Measurements from ENCODE around the gene SORBS1.

Gene SORBS1

DNA sequence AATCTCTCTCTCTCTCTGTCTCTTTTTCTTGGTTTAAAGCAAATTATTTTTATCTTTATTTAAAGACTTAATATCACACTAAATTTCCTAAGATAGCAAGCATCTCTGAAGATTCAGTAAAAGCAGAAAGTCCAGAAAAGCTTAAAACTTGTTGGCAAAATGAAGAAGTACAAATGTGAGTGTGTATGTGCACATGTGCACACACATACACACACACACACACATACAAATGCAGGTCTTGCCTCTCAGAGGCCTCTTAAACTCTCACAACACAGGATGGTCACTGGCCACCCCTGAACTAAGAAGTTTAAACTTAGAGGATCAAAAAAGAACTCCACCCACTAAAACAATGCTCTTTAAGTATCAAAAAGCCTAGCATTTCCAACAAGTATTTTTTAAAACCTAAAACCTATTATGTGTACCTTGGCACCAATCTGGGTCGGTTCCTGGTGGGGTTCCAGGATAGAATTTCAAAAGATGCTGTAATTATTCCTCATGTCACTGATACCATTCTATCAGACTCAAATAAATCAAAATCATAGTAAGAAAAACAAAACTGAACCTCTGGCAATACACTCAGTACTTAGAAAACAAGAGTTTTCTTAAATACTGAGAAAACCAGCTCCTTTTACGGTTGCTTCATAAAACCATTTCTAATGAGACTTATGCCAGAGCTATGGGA is 55.0 kb downstream of the SORBS1 start:
- TF ChIP-seq POLR2A (IDR thresholded peaks at IDR 0.05; ENCODE audit: low read length) (no peak), GATA1 (IDR thresholded peaks at IDR 0.05; ENCODE audit: low read depth, low read length) (no peak)
- DNase-seq = no peak

DNA sequence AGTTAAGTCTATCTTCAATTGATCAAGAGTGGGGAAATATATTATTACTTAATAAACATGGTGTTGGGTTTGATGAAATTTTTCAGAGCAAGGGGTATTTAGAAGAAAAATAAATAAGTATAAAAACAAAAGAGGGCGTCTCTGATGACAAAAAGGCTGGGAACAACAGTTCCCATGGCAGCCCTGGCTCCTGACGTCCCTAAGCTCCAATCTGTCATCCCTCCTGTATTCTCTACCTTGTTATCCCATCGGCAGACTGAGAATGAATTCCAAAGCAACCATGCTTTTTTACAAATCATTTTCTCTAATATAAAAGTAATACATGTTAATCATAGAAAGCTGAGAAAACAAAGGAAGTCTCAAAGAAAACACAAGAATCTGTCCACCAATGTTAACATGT is 55.5 kb downstream of the SORBS1 start:
- TF ChIP-seq GATA1 (IDR thresholded peaks at IDR 0.05; ENCODE audit: low read depth, low read length) (no peak), POLR2A (IDR thresholded peaks at IDR 0.05; ENCODE audit: low read length) (no peak)
- DNase-seq = no peak

DNA sequence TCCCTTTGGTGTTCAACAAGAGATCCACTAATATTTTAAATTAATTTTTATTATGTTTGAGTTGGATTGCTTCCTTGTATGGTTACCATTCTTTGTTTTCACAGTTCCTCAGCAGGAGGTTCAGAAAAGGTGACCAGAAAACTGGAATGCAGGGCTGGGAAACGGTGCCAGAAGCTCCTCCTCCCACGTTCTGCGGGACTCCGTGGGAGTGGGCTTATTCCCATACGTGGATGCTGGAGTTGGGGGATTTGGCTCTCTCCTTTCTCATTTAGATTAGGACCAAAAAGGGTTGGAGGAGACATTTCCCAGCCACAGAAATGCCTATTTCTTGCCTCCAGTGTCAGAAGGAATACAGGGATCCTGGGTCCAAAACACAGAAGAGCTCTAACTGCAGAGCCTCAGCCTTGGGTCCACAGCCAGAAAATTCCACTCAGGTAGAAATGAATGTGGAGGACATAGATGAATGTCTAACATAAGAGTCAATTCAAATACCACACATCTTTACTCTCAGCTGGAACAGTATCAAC is 56.0 kb downstream of the SORBS1 start:
- DNase-seq = no peak
- TF ChIP-seq GATA1 (IDR thresholded peaks at IDR 0.05; ENCODE audit: low read depth, low read length) (no peak), POLR2A (IDR thresholded peaks at IDR 0.05; ENCODE audit: low read length) (no peak)

DNA sequence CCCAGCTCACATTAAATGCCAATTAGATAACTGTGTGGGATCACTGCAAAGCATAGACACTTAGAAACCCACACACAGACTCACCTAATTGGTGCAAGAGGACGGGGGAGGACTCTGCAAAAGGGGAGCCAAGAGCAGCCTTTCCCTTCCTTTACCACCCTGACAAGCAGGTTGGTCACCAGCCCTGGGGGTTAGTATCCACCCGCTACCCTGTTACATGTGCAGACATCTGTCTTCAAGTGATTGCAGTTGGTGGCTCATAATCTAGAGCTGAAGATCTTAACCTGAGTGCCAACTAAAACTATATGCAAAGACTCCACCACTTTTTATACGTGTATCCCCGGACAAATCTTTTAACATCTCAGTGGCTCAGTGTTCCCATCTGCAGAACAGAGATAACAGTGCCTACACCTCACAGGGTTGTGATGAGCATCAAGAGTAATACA is 56.9 kb downstream of the SORBS1 start:
- DNase-seq = peak; percentile 83 to 90
- no peak for TF ChIP-seq POLR2A (IDR thresholded peaks at IDR 0.05; ENCODE audit: low read length)

DNA sequence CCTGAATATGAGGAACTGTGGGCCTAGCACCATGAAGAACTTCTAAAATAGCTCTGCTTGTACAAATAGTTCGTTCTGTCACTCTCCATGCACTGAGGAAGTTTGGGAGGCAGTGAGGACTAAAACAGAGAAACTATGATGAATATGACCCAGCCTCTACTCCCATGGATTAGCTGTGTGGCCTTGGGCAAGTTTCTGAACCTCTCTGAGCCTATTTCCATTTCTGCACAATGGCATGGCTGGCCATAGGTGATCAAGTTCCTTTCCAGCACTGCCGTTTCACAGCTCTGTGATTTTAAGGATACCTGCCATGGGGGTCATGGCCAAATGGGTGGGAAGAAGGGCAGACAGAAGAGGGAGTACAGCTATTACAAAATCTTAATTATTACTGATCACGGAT is 57.6 kb downstream of the SORBS1 start:
- TF ChIP-seq POLR2A (IDR thresholded peaks at IDR 0.05; ENCODE audit: low read length) (no peak), GATA1 (IDR thresholded peaks at IDR 0.05; ENCODE audit: low read depth, low read length) (no peak)

DNA sequence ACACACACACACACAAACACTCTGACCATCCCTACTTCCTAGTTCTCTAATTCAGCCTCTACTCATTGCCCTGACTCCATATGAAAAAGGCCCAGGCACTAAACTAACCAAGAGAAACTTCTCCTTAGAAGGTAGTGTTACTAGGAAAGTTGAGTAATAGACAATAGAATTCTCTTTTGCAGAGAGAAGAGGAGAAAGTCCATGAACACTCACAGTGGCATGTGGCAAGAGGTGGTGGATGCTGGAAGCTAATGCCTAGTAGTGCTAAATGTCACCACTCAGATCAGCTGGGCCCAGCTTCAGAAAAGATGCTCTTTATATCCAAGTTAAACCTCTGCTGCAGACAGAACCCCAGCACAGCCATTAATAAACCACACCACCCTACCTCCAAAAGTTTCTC is 58.2 kb downstream of the SORBS1 start:
- TF ChIP-seq POLR2A (IDR thresholded peaks at IDR 0.05; ENCODE audit: low read length) (no peak), GATA1 (IDR thresholded peaks at IDR 0.05; ENCODE audit: low read depth, low read length) (no peak)
- no peak for DNase-seq

More for the DNA sequence above, 57.6 kb downstream of the SORBS1 start:
- no peak for DNase-seq

DNA sequence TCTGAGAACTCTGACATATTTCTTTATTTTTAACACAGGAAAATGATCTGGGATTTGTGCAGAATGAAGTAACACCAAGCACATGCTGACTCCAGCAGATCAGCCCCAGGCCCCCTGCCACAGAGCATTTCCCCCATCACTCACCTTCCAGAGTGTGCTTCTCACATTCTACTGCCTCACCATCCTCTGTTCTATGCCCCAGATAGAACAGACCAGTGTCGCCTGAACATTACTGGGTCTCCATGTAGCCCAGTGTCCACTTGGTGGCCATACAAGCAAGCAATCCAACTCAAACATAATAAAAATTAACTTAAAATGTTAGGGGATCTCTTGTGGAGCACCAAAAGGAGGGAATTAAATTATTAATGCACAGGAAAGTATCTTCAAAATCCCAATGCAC is 58.8 kb downstream of the SORBS1 start:
- peak; percentile 13 to 25 for DNase-seq

DNA sequence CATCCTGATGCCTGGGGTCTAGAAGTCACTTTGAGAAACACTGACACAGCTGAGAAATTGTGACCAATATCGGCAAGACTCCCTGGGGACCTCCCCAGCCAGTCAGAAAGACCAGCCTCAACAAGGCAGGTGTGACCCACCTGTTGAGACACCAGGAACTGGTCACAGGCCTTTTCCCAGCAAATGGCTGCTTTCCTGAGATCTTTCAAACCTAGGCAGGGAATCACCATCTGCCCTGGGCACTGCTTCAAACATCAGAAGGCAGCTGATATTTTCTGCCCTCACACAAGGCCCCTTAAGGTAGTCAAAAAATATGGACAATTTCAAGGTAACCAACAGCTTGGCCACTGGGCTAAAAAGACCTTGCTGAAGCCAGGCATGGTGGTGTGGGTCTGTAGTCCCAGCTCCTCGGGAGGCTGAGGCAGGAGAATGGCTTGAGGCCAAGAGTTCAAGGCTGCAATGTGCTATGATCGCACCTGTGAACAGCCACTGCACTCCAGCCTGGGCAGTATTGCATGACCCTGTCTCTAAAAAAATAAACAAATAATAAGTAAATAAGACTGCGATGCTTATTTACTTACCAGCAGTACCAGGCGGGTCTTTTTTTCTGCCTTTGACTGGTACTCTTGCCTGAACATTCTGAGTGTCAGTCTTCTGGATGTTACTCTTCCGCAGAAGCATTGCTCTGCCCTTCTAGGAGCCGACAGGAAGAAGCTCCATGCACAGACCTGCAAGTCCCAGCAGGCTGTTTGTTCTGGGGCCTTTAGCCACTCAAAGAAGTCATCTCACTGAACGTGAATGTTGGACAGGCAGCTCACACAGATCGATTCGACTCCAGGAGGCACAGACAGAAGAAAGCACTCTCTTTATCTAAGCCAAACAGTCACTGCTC is 59.7 kb downstream of the SORBS1 start:
- DNase-seq = peak in 1 of 2 experiments; percentile 37
- no peak for TF ChIP-seq POLR2A (IDR thresholded peaks at IDR 0.05; ENCODE audit: low read length)

More for the DNA sequence above, 58.8 kb downstream of the SORBS1 start:
- TF ChIP-seq GATA1 (IDR thresholded peaks at IDR 0.05; ENCODE audit: low read depth, low read length) (no peak), POLR2A (IDR thresholded peaks at IDR 0.05; ENCODE audit: low read length) (no peak)

DNA sequence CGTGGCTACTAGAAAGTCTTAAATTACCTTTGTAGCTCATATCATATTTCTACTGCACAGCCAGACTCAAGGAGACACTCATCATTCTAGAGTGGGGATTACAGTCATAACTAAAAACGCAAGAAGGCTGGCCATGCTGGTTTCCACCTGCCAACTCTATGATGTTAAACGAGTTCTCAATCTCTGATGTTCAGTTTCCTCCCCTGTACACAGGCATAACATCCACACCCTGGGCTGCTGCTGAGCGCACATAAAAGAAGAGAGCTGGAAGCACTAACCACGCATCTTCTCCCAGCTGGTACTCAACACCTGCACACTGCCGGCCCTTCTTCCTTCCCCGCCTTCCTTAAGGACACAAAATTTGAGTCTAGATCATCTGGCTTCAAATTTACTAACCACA is 60.5 kb downstream of the SORBS1 start:
- TF ChIP-seq POLR2A (IDR thresholded peaks at IDR 0.05; ENCODE audit: low read length) = no peak
- TF ChIP-seq GATA1 (IDR thresholded peaks at IDR 0.05; ENCODE audit: low read depth, low read length) = no peak
- no peak for DNase-seq

DNA sequence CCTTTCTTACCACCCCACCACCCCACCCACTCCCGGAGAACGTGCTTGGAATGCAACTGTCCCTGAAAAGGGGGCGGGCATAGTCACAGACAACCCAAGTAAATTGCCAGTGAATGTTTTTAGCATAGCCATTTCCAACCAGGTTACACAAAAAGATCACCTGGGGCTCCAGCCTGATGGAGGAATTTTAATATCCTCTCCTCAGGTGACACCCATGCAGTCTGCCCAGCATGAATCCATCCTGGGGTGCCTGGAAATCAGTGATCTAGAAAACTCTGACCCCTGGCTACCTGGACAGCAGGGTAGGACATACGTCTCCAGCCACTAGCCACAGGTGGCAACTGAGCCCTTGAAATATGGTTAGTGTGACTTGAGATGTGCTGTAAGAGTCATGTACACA is 61.1 kb downstream of the SORBS1 start:
- DNase-seq = no peak
- TF ChIP-seq POLR2A (IDR thresholded peaks at IDR 0.05; ENCODE audit: low read length) = no peak

DNA sequence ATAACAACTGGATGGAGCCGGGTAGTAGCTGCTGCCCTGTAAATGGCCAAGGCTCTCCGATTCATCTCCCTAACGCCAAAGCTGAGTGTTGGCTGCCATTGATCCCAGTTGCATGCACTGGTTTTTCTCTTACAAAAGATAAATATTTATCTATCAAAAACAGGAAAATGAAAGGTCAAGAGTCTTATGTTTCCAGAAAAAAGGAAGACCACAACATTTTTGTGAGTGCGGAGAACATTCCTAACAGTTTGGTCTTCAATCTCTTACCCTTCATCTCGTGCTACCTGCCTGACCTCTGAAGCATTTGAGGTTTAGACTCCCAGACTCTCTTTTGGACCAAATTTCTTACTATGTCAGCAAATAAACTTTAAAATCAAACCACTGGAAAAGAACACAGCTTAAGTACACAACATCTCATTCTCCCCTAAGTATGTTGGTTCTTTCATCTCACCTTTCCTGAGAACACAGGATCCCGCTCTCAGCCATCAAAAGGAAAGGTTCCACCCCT is 61.6 kb downstream of the SORBS1 start:
- no peak for DNase-seq
- no peak for TF ChIP-seq POLR2A (IDR thresholded peaks at IDR 0.05; ENCODE audit: low read length)
- no peak for TF ChIP-seq GATA1 (IDR thresholded peaks at IDR 0.05; ENCODE audit: low read depth, low read length)

DNA sequence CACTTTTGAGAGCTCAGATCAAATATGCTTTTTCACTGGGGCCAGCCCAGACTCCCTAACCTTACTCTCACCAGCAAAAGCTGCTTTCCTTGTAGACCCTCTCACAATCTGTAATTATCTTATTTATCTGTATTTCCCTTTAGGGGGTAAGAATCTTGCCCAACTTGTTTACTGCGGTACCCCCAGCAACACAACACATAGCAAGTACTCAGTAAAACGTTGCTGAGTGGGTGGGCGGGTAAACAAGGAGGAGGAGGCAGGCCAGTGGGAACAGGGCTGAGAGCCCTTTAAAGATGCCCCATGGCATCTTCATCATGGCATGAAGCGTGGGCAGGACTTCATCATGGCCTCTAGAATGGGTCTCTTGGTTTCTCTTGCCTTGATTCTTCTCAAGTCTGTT is 64.2 kb downstream of the SORBS1 start:
- DNase-seq = no peak
- TF ChIP-seq GATA1 (IDR thresholded peaks at IDR 0.05; ENCODE audit: low read depth, low read length) (no peak), POLR2A (IDR thresholded peaks at IDR 0.05; ENCODE audit: low read length) (no peak)

DNA sequence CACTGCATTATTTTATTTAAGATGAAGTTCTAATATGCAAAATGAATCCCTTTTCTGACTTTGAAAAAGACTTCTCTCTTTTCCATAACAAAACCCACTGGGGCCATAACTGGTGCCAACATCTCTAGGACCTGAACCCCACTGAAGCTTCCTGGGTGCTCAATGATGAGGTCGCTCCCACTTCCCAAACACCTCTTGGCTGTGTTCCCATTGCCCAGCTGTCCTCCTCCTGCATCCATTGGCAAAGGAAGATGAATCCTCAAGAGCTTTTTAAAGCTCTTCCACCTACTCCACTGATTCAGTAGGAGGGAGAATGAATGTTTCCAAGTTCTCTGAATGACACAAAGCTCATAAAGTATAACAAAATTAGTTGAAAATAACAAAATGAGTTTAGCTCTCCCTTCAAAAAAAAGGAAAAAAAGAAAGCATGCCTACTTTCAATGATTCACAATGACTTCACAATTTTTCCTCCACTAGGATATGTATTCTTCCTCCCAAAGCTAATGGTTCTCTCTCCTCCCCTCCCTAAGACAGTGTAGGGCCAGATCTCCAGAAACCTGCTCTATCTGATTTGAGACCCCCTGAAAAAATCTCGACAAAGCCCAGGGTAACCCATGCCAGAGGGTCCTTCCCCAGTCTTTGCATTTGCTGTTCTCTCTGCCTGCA is 64.8 kb downstream of the SORBS1 start:
- peak in 1 of 2 experiments; percentile 28 for DNase-seq
- TF ChIP-seq GATA1 (IDR thresholded peaks at IDR 0.05; ENCODE audit: low read depth, low read length) (no peak), POLR2A (IDR thresholded peaks at IDR 0.05; ENCODE audit: low read length) (no peak)

DNA sequence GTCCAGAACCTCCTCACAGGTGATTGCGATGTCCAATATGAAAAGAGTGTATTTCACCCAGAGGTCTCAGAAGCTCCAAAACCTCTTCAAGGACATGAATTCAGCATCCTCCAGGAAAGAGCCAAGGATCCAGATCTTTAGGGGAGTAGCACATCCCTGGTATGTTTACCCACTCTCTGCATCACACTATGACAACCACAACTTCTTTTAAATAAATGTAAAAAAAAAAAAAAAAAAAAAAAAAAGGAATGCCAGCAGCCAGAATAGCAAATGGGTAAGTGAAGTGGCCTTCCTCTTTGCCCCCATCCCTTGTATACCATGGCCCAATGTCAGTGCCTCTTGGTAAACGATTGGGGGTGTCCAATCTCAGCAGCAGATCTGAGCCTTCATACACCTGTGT is 67.3 kb downstream of the SORBS1 start:
- no peak for TF ChIP-seq POLR2A (IDR thresholded peaks at IDR 0.05; ENCODE audit: low read length)
- no peak for TF ChIP-seq GATA1 (IDR thresholded peaks at IDR 0.05; ENCODE audit: low read depth, low read length)
- DNase-seq = no peak
